HFFc6 (cell line): ENCODE measurements around the gene KCNJ13. TPM values are rescaled to one million over a fixed set of nuclear protein-coding genes. Genes with fewer than 3 reads are reported as not detected.

ENCODE experiments used
- DNase-seq: peaks from one replicate; pipeline ENCODE4 v3.0.0-alpha.2; 2018
- H3K27ac Mint-ChIP-seq: 2 replicates; pipeline ENCODE4 v1.8.0; 2020; ENCODE audit warnings: mild to moderate bottlenecking, mixed read lengths
- H3K27me3 Mint-ChIP-seq: 2 replicates; pipeline ENCODE4 v1.8.0; 2021; ENCODE audit warnings: mild to moderate bottlenecking, moderate library complexity, mixed read lengths; ENCODE audit not compliant: insufficient read depth
- H3K36me3 Mint-ChIP-seq: 2 replicates; pipeline ENCODE4 v1.8.0; 2021; ENCODE audit warnings: low read depth, mixed read lengths
- H3K4me1 Mint-ChIP-seq: 2 replicates; pipeline ENCODE4 v1.8.0; 2020; ENCODE audit warnings: low read depth, mixed read lengths
- H3K4me3 Mint-ChIP-seq: 2 replicates; pipeline ENCODE4 v1.8.0; 2020; ENCODE audit warnings: mild to moderate bottlenecking, moderate library complexity, mixed read lengths
- H3K9me3 Mint-ChIP-seq: 2 replicates; pipeline ENCODE4 v1.8.0; 2020; ENCODE audit warnings: mild to moderate bottlenecking, mixed read lengths
- CTCF ChIP-seq: fragments of 200-600 bp; sonication (generic); IDR thresholded peaks from 2 replicates; pipeline ENCODE4 v1.5.0; 2021; ENCODE audit warnings: antibody characterized with exemption, mild to moderate bottlenecking
- total RNA-seq, 6 experiments: library from RNA; stranded (reverse); fragmentation: NEBNext Ultra II Directional; extraction: Animal tissue kit (Norgen Biotek cat#: 25700); gene quantifications; 2 replicates in 1 of 6; 3 replicates in 5 of 6; pipeline ENCODE4 v1.2.3, GENCODE V29; 2021

KCNJ13 gene
- total RNA-seq, 6 experiments from 2014 or later, result not detected

GRCh38 chr2:232794981-232795380 is 18.6 kb upstream of the KCNJ13 start:
- Mint-ChIP-seq H3K4me3 (no peak overlapping the region), H3K27me3 (no peaks in the 10 kb centered on the region), H3K4me1 (no peaks in the 10 kb centered on the region), H3K9me3 (no peaks in the 10 kb centered on the region), H3K36me3 (peaks cover 36% of the 10 kb centered on the region), H3K27ac (no peak overlapping the region)
- TF ChIP-seq CTCF, result no peak
- no peak for DNase-seq

GRCh38 chr2:232793271-232793670 is 16.9 kb upstream of the KCNJ13 start:
- Mint-ChIP-seq H3K4me1 (no peaks in the 10 kb centered on the region), H3K27me3 (no peaks in the 10 kb centered on the region), H3K36me3 (peaks cover 36% of the 10 kb centered on the region), H3K4me3 (no peak overlapping the region), H3K27ac (no peak overlapping the region), H3K9me3 (no peaks in the 10 kb centered on the region)
- no peak for TF ChIP-seq CTCF
- no peak for DNase-seq

GRCh38 chr2:232791518-232791917 is 15.2 kb upstream of the KCNJ13 start:
- Mint-ChIP-seq H3K4me1 (no peaks in the 10 kb centered on the region), H3K4me3 (no peak overlapping the region), H3K36me3 (peaks cover 37% of the 10 kb centered on the region), H3K27ac (no peak overlapping the region), H3K9me3 (no peaks in the 10 kb centered on the region), H3K27me3 (no peaks in the 10 kb centered on the region)
- TF ChIP-seq CTCF, result no peak
- DNase-seq, result no peak

- H3K36me3 Mint-ChIP-seq, result peaks cover 24% of the 10 kb centered on the region
- no peaks in the 10 kb centered on the region for H3K4me1 Mint-ChIP-seq
- no peak overlapping the region for H3K4me3 Mint-ChIP-seq
- H3K27ac Mint-ChIP-seq, result no peak overlapping the region
- no peaks in the 10 kb centered on the region for H3K27me3 Mint-ChIP-seq
- no peaks in the 10 kb centered on the region for H3K9me3 Mint-ChIP-seq
- no peak for TF ChIP-seq CTCF
- no peak for DNase-seq
Measured at GRCh38 chr2:232789082-232789481, 12.7 kb upstream of the KCNJ13 start.

GRCh38 chr2:232787806-232788205 is 11.4 kb upstream of the KCNJ13 start:
- no peaks in the 10 kb centered on the region for H3K9me3 Mint-ChIP-seq
- no peak for DNase-seq
- no peaks in the 10 kb centered on the region for H3K27me3 Mint-ChIP-seq
- no peak for TF ChIP-seq CTCF
- no peak overlapping the region for H3K4me3 Mint-ChIP-seq
- H3K4me1 Mint-ChIP-seq, result no peaks in the 10 kb centered on the region
- H3K36me3 Mint-ChIP-seq, result peaks cover 24% of the 10 kb centered on the region
- no peak overlapping the region for H3K27ac Mint-ChIP-seq

- peaks cover 5% of the 10 kb centered on the region; the same call in 1 of the 2 replicates for H3K36me3 Mint-ChIP-seq
Measured at GRCh38 chr2:232783278-232783677, 6.9 kb upstream of the KCNJ13 start.

More at GRCh38 chr2:232783278-232783677, 6.9 kb upstream of the KCNJ13 start:
- Mint-ChIP-seq H3K27me3 (no peaks in the 10 kb centered on the region), H3K4me1 (peaks cover 9% of the 10 kb centered on the region), H3K4me3 (no peak overlapping the region), H3K9me3 (no peaks in the 10 kb centered on the region), H3K27ac (no peak overlapping the region)
- DNase-seq, result no peak
- TF ChIP-seq CTCF, result no peak
